ENCODE data around the gene NFKBIA.

Gene NFKBIA

DNA sequence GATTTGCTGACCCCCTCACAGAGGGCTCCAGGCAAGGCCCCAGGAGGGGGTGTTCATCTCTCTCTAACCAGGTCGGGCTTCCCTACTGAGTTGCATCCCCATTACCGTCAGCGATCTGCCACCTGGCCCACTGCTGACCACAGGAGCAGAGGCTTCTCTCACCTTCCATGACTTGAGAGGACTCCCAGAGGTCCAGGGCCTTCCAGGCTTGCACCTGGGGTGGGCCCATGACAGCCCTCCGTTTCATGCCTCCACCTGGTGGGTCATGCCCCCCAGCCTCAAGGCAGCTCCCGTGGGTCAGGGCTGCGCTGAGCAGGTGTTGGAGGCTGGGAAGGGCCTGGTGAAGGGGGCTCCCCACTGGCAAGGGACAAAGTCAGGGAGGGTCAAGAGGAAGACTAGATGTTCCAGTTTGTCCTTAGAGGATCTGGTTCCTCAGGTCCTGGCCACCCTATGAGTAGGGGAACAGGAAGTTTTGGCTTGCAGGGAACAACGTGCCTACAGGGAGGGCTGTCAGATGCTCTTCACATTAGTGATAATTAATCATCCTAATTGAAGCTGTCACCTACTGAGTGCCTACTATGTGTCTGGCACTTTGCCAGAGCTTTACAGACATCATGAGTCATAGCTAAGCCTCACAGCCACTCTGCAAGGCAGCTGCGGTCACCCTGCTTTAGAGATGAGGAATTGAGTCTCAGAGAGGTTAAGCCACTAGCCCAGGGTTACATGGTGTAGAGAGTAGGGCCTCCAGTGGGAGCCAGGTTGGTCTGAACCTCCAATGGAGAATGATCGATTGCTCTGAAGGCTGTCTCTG, 13.8 kb downstream of the NFKBIA start:
- H3K9me3 ChIP-seq (ENCODE audit: control insufficient read depth, insufficient read depth, low read length): no peaks in the 10 kb centered on the region
- 0 out of 2 replicates have a peak, but pooled peaks cover 2% of the 10 kb centered on the region for H3K4me1 ChIP-seq (ENCODE audit: control insufficient read depth, insufficient read depth, low read length)
- H3K36me3 ChIP-seq (ENCODE audit: control insufficient read depth, insufficient read depth, low read length): no peaks in the 10 kb centered on the region
- DNase-seq (ENCODE audit: low read depth, low spot score): no peak
- no peaks in the 10 kb centered on the region for H3K27me3 ChIP-seq (ENCODE audit: control insufficient read depth, insufficient read depth, low read length)
- H3K27ac ChIP-seq (ENCODE audit: low read length): no peak overlapping the region
- no CpG with 5 or more reads among the region's 9 CpGs for WGBS (ENCODE audit: insufficient coverage, insufficient read length)
- no peak overlapping the region for H3K4me3 ChIP-seq (ENCODE audit: low read length)

DNA sequence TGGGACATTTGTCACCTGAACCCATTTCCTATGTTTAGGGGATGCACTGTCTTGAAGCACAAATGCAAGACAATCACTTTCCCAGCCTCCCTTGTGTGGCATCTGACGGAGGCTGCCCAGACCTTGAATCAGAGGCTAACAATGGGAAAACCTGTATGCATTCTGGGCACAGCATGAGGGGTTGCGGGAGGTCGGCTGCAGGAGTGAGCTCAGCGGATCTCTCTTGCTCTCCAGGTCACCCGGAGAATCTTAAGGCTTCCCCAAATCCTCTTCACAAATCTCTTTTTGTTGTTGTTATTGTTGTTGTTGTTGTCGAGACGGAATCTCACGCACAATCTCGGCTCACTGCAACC, 15.3 kb downstream of the NFKBIA start:
- Histone ChIP-seq H3K4me1 (ENCODE audit: control insufficient read depth, insufficient read depth, low read length) (0 out of 2 replicates have a peak, but pooled peaks cover under 1% of the 10 kb centered on the region), H3K4me3 (ENCODE audit: low read length) (no peak overlapping the region), H3K27ac (ENCODE audit: low read length) (no peak overlapping the region), H3K36me3 (ENCODE audit: control insufficient read depth, insufficient read depth, low read length) (no peaks in the 10 kb centered on the region), H3K9me3 (ENCODE audit: control insufficient read depth, insufficient read depth, low read length) (no peaks in the 10 kb centered on the region), H3K27me3 (ENCODE audit: control insufficient read depth, insufficient read depth, low read length) (no peaks in the 10 kb centered on the region)
- no peak for DNase-seq (ENCODE audit: low read depth, low spot score)
- WGBS (ENCODE audit: insufficient coverage, insufficient read length): no CpG with 5 or more reads among the region's 9 CpGs

DNA sequence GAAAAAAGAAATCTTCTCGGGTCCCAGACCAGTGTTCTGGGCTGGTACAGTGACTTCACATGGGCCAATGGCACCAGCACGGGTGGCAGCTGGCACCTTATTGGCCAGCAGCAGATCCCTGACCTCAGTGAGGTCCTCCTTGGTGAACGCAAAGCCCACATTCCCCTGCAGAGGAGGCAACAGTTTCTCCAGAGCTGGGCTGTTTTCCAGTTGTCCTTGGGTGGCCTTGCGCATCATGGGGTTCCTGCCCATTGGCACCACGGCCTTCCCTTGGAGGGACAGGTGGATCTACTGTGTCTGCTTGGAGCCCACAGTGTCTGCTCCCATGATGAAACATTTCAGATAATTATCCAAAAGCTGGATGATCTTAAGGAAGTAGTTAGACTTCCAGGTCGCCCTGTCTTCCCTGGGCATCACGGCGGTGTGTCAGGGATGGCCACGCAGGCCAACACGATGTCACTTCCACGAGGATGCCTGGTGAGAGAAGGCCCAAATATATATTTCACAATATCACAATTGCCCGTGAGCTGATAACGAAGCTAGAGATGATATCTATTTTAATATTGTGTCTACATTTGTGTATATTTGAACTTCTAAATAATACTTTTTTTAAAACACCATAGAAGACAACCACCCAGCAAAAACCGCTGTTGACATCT, 15.8 kb downstream of the NFKBIA start:
- Histone ChIP-seq H3K4me3 (ENCODE audit: low read length) (no peak overlapping the region), H3K36me3 (ENCODE audit: control insufficient read depth, insufficient read depth, low read length) (no peaks in the 10 kb centered on the region), H3K27ac (ENCODE audit: low read length) (no peak overlapping the region), H3K4me1 (ENCODE audit: control insufficient read depth, insufficient read depth, low read length) (no peaks in the 10 kb centered on the region), H3K9me3 (ENCODE audit: control insufficient read depth, insufficient read depth, low read length) (no peaks in the 10 kb centered on the region), H3K27me3 (ENCODE audit: control insufficient read depth, insufficient read depth, low read length) (no peaks in the 10 kb centered on the region)
- WGBS (ENCODE audit: insufficient coverage, insufficient read length): no CpG with 5 or more reads among the region's 14 CpGs
- DNase-seq (ENCODE audit: low read depth, low spot score): no peak

DNA sequence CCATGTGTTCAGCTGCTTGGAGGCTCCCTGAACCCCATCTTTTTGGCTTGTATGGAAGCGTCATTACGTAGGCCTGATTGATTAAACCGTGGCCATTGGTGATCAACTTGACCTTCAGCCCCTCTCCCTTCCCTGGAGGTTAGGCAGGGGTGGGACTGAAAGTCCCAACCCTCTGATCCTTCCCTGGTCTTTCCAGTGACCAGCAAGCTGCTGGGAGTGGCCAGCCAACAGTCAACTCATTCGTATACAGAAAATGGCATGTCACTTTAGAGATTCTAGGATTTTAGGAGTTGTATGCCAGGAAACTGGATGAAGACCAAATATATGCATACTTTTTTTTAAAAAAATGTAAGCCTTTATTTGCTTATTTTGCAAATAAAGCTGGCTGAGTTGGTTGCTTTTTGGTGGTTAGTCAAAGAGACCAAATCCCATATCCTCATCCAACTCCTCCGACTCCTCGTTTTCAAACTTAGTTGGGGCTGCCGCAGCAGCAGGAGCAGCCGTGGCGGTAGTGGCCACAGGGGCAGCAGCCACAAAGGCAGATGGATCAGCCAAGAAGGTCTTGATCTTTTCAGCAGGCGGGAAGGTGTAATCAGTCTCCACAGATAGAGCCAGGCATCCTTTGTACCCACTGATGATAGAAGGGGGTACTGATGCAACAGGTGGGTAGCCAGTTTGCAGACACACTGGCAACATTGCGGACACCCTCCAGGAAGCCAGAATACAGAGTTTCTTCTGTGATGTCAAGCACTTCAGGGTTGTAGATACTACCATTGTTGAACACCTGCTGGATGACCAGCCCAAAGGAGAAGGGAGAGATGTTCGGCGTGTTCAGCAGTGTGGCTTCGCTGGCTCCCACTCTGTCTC, 16.6 kb downstream of the NFKBIA start:
- no CpG with 5 or more reads among the region's 14 CpGs for WGBS (ENCODE audit: insufficient coverage, insufficient read length)
- no peak overlapping the region for H3K27ac ChIP-seq (ENCODE audit: low read length)

DNA sequence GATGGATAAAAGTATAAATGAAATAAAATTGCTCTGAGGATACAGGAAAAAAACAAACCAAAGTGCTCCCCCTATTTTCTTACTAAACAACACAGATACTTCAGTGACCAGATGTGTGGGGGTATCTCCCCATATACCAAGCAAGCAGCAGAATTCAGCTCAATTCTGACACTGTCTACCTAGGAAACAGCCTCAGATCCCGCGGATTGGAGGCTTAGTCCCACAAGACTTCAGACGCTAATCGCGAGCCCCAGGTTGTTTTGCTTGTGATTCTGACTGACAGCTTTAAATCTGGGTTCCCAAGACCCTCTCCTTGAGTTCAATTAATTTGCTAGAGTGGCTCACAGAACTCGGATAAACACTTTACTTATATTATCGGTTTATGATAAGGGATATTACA, 17.3 kb downstream of the NFKBIA start:
- H3K36me3 ChIP-seq (ENCODE audit: control insufficient read depth, insufficient read depth, low read length): no peaks in the 10 kb centered on the region
- no peaks in the 10 kb centered on the region for H3K9me3 ChIP-seq (ENCODE audit: control insufficient read depth, insufficient read depth, low read length)
- no peaks in the 10 kb centered on the region for H3K27me3 ChIP-seq (ENCODE audit: control insufficient read depth, insufficient read depth, low read length)
- H3K4me1 ChIP-seq (ENCODE audit: control insufficient read depth, insufficient read depth, low read length): no peaks in the 10 kb centered on the region
- H3K4me3 ChIP-seq (ENCODE audit: low read length): no peak overlapping the region
- H3K27ac ChIP-seq (ENCODE audit: low read length): no peak overlapping the region
- no peak for DNase-seq (ENCODE audit: low read depth, low spot score)
- WGBS (ENCODE audit: insufficient coverage, insufficient read length): no CpG with 5 or more reads among the region's 7 CpGs

More for the DNA sequence above, 16.6 kb downstream of the NFKBIA start:
- no peak overlapping the region for H3K4me3 ChIP-seq (ENCODE audit: low read length)
- DNase-seq (ENCODE audit: low read depth, low spot score): no peak
- H3K36me3 ChIP-seq (ENCODE audit: control insufficient read depth, insufficient read depth, low read length): no peaks in the 10 kb centered on the region
- no peaks in the 10 kb centered on the region for H3K4me1 ChIP-seq (ENCODE audit: control insufficient read depth, insufficient read depth, low read length)
- no peaks in the 10 kb centered on the region for H3K27me3 ChIP-seq (ENCODE audit: control insufficient read depth, insufficient read depth, low read length)
- H3K9me3 ChIP-seq (ENCODE audit: control insufficient read depth, insufficient read depth, low read length): no peaks in the 10 kb centered on the region

DNA sequence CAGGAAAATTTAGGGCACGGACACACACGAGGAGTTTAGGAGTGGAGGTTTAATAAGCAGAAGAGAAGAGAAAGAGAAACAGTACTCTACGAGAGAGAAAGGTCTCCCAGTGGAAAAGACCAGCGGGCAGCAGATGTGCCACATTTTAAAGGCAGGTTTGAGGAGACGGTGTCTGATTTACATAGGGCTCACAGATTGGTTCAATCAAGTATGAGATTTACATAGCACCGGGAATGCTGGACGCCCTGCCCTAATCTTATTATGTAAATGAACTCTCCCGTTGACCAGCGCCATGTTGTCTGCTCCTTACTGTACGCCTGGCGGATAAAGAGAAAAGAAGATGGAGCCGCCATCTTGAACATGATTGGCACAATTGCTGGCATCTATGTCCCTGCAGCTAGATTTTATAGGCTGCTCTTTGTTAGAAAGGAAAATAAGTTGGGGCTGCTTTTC, 17.9 kb downstream of the NFKBIA start:
- Histone ChIP-seq H3K9me3 (ENCODE audit: control insufficient read depth, insufficient read depth, low read length) (no peaks in the 10 kb centered on the region), H3K36me3 (ENCODE audit: control insufficient read depth, insufficient read depth, low read length) (no peaks in the 10 kb centered on the region), H3K4me1 (ENCODE audit: control insufficient read depth, insufficient read depth, low read length) (no peaks in the 10 kb centered on the region), H3K27ac (ENCODE audit: low read length) (no peak overlapping the region), H3K4me3 (ENCODE audit: low read length) (no peak overlapping the region), H3K27me3 (ENCODE audit: control insufficient read depth, insufficient read depth, low read length) (no peaks in the 10 kb centered on the region)
- WGBS (ENCODE audit: insufficient coverage, insufficient read length): no CpG with 5 or more reads among the region's 12 CpGs
- DNase-seq (ENCODE audit: low read depth, low spot score): no peak

DNA sequence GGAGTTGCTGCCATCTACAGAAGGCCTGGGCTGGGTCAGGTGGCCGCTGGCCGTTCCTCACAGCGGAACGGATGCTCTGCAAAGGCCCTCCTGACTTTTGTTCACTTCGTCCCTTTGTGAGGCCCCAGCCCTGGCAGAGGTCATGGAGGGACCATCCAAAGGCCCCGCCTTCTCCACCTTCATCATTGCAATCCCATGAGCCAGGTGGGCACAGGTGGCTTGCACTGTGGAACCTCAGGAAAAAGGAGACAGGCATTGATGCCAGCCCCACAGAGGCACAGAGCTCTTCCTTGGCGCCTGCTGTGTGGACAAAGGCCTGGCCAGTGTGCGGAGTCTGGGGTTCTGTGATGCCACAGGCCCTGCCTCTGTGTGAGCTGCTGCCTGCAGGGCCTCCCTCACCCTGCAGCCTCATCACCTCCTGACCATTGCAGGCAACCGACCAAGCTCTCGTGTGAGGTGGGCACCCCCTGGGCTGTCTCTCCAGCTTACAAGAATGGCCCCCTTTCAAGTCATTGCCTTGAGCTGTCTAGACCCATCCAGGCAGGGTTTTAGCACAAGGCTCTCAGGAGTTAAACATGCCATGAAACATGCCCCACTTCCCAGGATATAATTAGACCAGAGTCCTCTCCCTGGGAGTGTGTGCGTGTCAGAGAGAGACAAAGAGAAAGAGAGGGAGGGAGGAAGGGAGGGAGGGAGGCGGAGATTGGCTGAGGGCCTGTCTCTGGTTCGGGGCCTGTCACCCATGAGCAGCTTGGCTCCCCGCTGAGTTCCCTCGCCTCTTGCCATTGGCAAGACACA, 19.3 kb downstream of the NFKBIA start:
- WGBS (ENCODE audit: insufficient coverage, insufficient read length): no CpG with 5 or more reads among the region's 15 CpGs
- no peaks in the 10 kb centered on the region for H3K4me1 ChIP-seq (ENCODE audit: control insufficient read depth, insufficient read depth, low read length)
- H3K27me3 ChIP-seq (ENCODE audit: control insufficient read depth, insufficient read depth, low read length): no peaks in the 10 kb centered on the region
- no peak overlapping the region for H3K4me3 ChIP-seq (ENCODE audit: low read length)
- no peak overlapping the region for H3K27ac ChIP-seq (ENCODE audit: low read length)
- DNase-seq (ENCODE audit: low read depth, low spot score): no peak
- H3K36me3 ChIP-seq (ENCODE audit: control insufficient read depth, insufficient read depth, low read length): no peaks in the 10 kb centered on the region
- no peaks in the 10 kb centered on the region for H3K9me3 ChIP-seq (ENCODE audit: control insufficient read depth, insufficient read depth, low read length)

DNA sequence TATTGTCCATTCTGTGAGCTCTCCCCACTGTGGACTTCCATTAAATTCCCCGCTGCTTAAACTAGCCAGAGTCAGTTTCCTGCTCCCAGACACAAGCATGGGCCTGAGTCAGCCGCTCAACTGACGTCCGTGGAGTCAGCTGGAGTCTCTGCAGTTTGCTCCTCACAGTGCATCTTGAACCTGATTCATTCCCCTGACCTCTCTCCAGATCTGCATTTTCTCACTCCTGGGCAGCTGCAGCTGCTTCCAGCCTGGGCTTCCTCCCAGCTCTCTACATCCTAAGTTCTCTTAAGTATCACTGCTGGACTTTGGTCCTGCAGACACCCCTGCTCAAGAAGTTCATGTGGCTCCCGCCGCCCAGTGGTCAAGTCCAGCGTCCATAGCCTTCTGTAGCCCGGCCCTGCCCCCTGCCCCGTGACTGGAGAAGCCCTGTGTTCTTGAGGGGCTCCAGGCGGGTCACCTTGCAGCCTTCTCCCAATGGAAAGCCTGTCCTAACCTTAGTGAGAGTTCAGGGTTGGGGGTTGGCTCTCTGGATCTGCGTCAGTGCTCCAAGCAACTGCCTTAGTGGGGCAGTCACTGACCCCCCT, 20.0 kb downstream of the NFKBIA start:
- DNase-seq (ENCODE audit: low read depth, low spot score): no peak

DNA sequence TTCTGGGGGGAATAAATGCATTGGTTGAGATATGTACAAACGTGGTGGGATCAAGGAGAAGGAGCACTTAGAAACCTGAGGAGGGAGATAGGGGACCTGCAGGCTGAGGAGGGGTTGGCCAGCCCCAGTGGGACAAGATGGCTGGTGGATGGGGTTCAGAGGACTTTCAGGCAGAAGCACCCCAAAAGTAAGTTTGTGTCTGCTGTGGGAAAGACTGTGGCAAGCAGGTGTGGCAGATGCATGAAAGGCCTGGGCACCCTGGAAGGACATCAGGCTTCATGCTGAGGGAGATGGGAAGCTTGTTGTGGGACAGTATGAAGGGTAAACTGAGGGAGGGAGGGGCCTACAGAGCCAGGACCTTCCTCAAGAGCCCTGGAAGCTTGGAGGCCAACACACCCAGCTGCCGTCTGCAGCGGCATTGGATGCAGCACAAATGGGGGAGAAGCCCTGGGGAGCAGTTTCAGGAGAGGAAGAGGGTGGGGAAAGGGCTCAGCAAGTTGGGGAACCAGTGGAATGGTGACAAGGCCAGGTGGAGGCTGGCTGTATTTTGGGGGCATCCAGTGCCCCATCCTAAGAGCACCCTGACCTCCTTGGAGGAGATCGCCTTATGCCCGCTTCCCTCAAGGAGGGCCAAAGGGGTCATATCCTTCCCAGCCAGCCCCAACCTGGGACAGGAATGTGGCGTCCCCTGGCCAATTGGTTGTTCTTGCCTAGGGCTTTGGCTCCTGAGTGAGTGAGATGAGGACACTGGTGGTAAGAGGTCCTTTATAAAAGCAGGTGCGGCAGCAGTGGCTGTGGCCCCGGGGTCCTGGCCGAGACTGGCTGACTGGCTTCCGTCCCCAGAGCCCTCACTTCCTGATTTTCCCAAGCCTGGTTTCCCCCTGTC, 20.7 kb downstream of the NFKBIA start:
- Histone ChIP-seq H3K9me3 (ENCODE audit: control insufficient read depth, insufficient read depth, low read length) (no peaks in the 10 kb centered on the region), H3K27me3 (ENCODE audit: control insufficient read depth, insufficient read depth, low read length) (no peaks in the 10 kb centered on the region), H3K36me3 (ENCODE audit: control insufficient read depth, insufficient read depth, low read length) (no peaks in the 10 kb centered on the region), H3K4me3 (ENCODE audit: low read length) (no peak overlapping the region), H3K4me1 (ENCODE audit: control insufficient read depth, insufficient read depth, low read length) (no peaks in the 10 kb centered on the region), H3K27ac (ENCODE audit: low read length) (no peak overlapping the region)
- no CpG with 5 or more reads among the region's 10 CpGs for WGBS (ENCODE audit: insufficient coverage, insufficient read length)
- no peak for DNase-seq (ENCODE audit: low read depth, low spot score)

More for the DNA sequence above, 20.0 kb downstream of the NFKBIA start:
- Histone ChIP-seq H3K9me3 (ENCODE audit: control insufficient read depth, insufficient read depth, low read length) (no peaks in the 10 kb centered on the region), H3K27ac (ENCODE audit: low read length) (no peak overlapping the region), H3K4me1 (ENCODE audit: control insufficient read depth, insufficient read depth, low read length) (no peaks in the 10 kb centered on the region), H3K36me3 (ENCODE audit: control insufficient read depth, insufficient read depth, low read length) (no peaks in the 10 kb centered on the region), H3K27me3 (ENCODE audit: control insufficient read depth, insufficient read depth, low read length) (no peaks in the 10 kb centered on the region), H3K4me3 (ENCODE audit: low read length) (no peak overlapping the region)
- WGBS (ENCODE audit: insufficient coverage, insufficient read length): no CpG with 5 or more reads among the region's 11 CpGs
